Mesenchymal stem cell (in vitro differentiated cells and primary cell): Measurements from ENCODE around the gene PCDH19.

Experiments
- DNase-seq: peaks from one replicate; pipeline ENCODE4 v3.0.0-alpha.2; 2013
- H2AFZ ChIP-seq: one replicate; pipeline ENCODE4 v1.6.1; 2013; ENCODE audit warnings: low read depth, mild to moderate bottlenecking, control low read depth, inconsistent platforms, low read length, moderate library complexity
- H2AK5ac ChIP-seq: 2 replicates; pipeline ENCODE4 v1.6.1; 2013; ENCODE audit warnings: low read length, moderate library complexity, mild to moderate bottlenecking, inconsistent platforms; ENCODE audit not compliant: severe bottlenecking
- H2BK120ac ChIP-seq: one replicate; pipeline ENCODE4 v1.6.1; 2013; ENCODE audit warnings: low read depth, mild to moderate bottlenecking, inconsistent platforms, low read length, moderate library complexity
- H2BK12ac ChIP-seq, 2 experiments: one replicate each; pipeline ENCODE4 v1.6.1; 2013; ENCODE audit warnings: inconsistent platforms in 2 of 2, low read length in 2 of 2, mild to moderate bottlenecking in 2 of 2, moderate library complexity in 2 of 2, control low read depth in 1 of 2
- H2BK15ac ChIP-seq: one replicate; pipeline ENCODE4 v1.6.1; 2013; ENCODE audit warnings: mild to moderate bottlenecking, low read depth, inconsistent platforms; ENCODE audit not compliant: poor library complexity, severe bottlenecking
- H2BK5ac ChIP-seq: 2 replicates; pipeline ENCODE4 v1.6.1; 2013; ENCODE audit warnings: low read depth, mild to moderate bottlenecking, low read length, control low read depth, inconsistent platforms; ENCODE audit not compliant: poor library complexity, severe bottlenecking
- H3K14ac ChIP-seq, 2 experiments: one replicate each; pipeline ENCODE4 v1.6.1; 2013; ENCODE audit warnings: inconsistent platforms in 2 of 2, low read length in 2 of 2, control low read depth in 1 of 2, mild to moderate bottlenecking in 1 of 2, moderate library complexity in 1 of 2
- H3K18ac ChIP-seq, 2 experiments: one replicate each; pipeline ENCODE4 v1.6.1; 2013; ENCODE audit warnings: inconsistent platforms in 2 of 2, low read length in 2 of 2, control low read depth in 1 of 2, low read depth in 1 of 2, mild to moderate bottlenecking in 1 of 2
- H3K23ac ChIP-seq, 2 experiments: one replicate each; pipeline ENCODE4 v1.6.1; 2013; ENCODE audit warnings: inconsistent platforms in 2 of 2, low read length in 2 of 2, mild to moderate bottlenecking in 2 of 2, moderate library complexity in 2 of 2, control low read depth in 1 of 2
- H3K27ac ChIP-seq: 2 replicates; pipeline ENCODE4 v1.5.1; 2013; ENCODE audit warnings: mild to moderate bottlenecking, moderate library complexity, low read length, control low read depth, inconsistent platforms; ENCODE audit not compliant: poor library complexity, severe bottlenecking
- H3K27me3 ChIP-seq, 2 experiments: 2 replicates each; pipeline versions ENCODE4 v1.6.1 to v1.7.0; 2013; ENCODE audit warnings: low read length in 2 of 2, mild to moderate bottlenecking in 2 of 2, moderate library complexity in 2 of 2, control low read depth in 1 of 2, inconsistent platforms in 1 of 2; ENCODE audit not compliant: control insufficient read depth in 1 of 2, insufficient read depth in 1 of 2
- H3K36me3 ChIP-seq, 2 experiments: 2 replicates each; pipeline versions ENCODE4 v1.6.1 to v1.7.0; 2013; ENCODE audit warnings: low read length in 2 of 2, control low read depth in 1 of 2, inconsistent platforms in 1 of 2, low read depth in 1 of 2, mild to moderate bottlenecking in 1 of 2; ENCODE audit not compliant: insufficient read depth in 2 of 2, control insufficient read depth in 1 of 2
- H3K4ac ChIP-seq, 2 experiments: one replicate each; pipeline ENCODE4 v1.6.1; 2013; ENCODE audit warnings: inconsistent platforms in 2 of 2, low read length in 2 of 2, mild to moderate bottlenecking in 2 of 2, moderate library complexity in 2 of 2, control low read depth in 1 of 2, low read depth in 1 of 2
- H3K4me1 ChIP-seq: 2 replicates; pipeline ENCODE4 v1.6.1; 2013; ENCODE audit warnings: low read depth, low read length, control low read depth; ENCODE audit not compliant: control insufficient read depth, insufficient read depth
- H3K4me2 ChIP-seq: 2 replicates; pipeline ENCODE4 v1.6.1; 2013; ENCODE audit warnings: low read length, mild to moderate bottlenecking, inconsistent platforms; ENCODE audit not compliant: poor library complexity, severe bottlenecking
- H3K4me3 ChIP-seq, 2 experiments: 2 replicates each; pipeline versions ENCODE4 v1.5.1 to v1.7.0; 2013; ENCODE audit warnings: low read length in 2 of 2, mild to moderate bottlenecking in 2 of 2, control low read depth in 1 of 2, low read depth in 1 of 2; ENCODE audit not compliant: insufficient read depth in 1 of 2
- H3K79me1 ChIP-seq: replicated peaks from 2 replicates; pipeline ENCODE4 v1.6.1; 2013; ENCODE audit warnings: mild to moderate bottlenecking, control low read depth, low read length, inconsistent platforms; ENCODE audit not compliant: poor library complexity, severe bottlenecking
- H3K9ac ChIP-seq: 2 replicates; pipeline ENCODE4 v1.7.0; 2013; ENCODE audit warnings: mild to moderate bottlenecking, low read length, moderate library complexity
- H3K9me3 ChIP-seq: 2 replicates; pipeline ENCODE4 v1.7.0; 2013; ENCODE audit warnings: mild to moderate bottlenecking, low read length; ENCODE audit not compliant: control insufficient read depth
- H4K8ac ChIP-seq: one replicate; pipeline ENCODE4 v1.6.1; 2013; ENCODE audit warnings: inconsistent platforms, mild to moderate bottlenecking, low read length, moderate library complexity
- H4K91ac ChIP-seq: one replicate; pipeline ENCODE4 v1.6.1; 2013; ENCODE audit warnings: mild to moderate bottlenecking, low read length, inconsistent platforms
- WGBS: methylation state at CpG from one replicate; pipeline ENCODE4 v1.1.7; 2013; ENCODE audit warnings: mixed read lengths; 5-methylcytosine and 5-hydroxymethylcytosine counted together

The PCDH19 gene

DNA sequence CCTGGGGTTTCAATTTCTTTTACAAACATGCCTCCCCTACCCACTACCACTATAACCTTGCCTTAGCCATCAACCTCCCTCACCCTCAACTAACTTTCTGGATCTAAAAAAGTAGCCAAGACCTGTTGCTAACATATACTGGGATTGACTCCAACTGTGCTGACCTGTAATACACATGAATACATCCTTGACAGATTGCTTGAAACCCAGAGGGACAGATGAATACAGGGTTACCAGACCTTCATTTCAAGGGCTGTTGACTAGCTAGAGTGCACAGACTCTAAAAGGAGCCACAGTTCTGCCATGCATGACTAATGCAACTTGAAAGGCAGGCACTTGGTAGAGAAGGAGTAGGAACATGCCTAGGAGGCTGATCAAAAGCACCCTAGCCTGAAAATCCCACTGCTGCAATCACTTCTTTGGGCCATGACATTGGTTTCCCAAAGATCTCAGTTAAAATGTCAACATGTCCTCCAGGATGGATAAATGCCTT lies 121.0 kb downstream of the PCDH19 start:
- no peaks in the 10 kb centered on the region for H3K36me3 ChIP-seq
- H3K27ac ChIP-seq, result no peak overlapping the region
- DNase-seq, result no peak
- H3K9me3 ChIP-seq, result no peaks in the 10 kb centered on the region
- no peaks in the 10 kb centered on the region for H3K4me1 ChIP-seq
- H2BK12ac ChIP-seq, result no peak overlapping the region
- no peak overlapping the region for H4K8ac ChIP-seq
- H4K91ac ChIP-seq, result no peak overlapping the region
- H3K14ac ChIP-seq, result no peak overlapping the region
- H2AK5ac ChIP-seq, result no peak overlapping the region
- H3K18ac ChIP-seq, result no peak overlapping the region
- H3K79me1 ChIP-seq, result no peaks in the 10 kb centered on the region
- no peak overlapping the region for H2BK15ac ChIP-seq
- no peak overlapping the region for H3K4me2 ChIP-seq
- no peak overlapping the region for H3K23ac ChIP-seq
- no peak overlapping the region for H3K4me3 ChIP-seq
- no peak overlapping the region for H2AFZ ChIP-seq
- H2BK5ac ChIP-seq, result no peak overlapping the region
- H2BK120ac ChIP-seq, result no peak overlapping the region
- H3K4ac ChIP-seq, result no peak overlapping the region
- no peak overlapping the region for H3K9ac ChIP-seq
- H3K27me3 ChIP-seq, result peaks cover 0 to 38% of the 10 kb centered on the region in 2 experiments

DNA sequence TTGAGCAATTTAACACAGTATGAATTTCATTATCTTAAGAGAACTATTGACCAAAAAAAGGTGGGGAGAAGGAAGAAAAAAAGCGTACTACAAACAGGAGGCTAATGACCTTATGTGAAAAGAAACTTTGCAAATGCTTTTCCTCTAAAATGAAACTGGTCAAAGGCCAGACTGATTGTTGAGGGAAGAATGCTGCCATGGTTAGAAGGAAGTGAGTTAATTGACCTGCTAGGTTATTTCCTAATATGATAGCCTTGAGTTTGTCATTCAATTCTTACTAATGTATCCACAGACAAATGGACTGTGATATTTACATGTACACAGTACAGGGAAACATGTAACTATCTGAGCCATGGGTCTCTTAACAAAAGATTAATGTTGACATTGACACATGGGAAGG lies 132.8 kb downstream of the PCDH19 start:
- Histone ChIP-seq H4K91ac (no peak overlapping the region), H2AK5ac (no peak overlapping the region), H3K9ac (no peak overlapping the region), H3K14ac (no peak overlapping the region), H2AFZ (no peak overlapping the region), H2BK12ac (no peak overlapping the region), H3K4me3 (no peak overlapping the region), H3K23ac (no peak overlapping the region), H3K4me2 (no peak overlapping the region), H3K27me3 (no peaks in the 10 kb centered on the region), H2BK120ac (no peak overlapping the region), H3K4ac (no peak overlapping the region), H2BK5ac (no peak overlapping the region), H3K18ac (no peak overlapping the region), H3K9me3 (peaks cover 4% of the 10 kb centered on the region), H3K79me1 (no peaks in the 10 kb centered on the region), H3K36me3 (no peaks in the 10 kb centered on the region), H3K27ac (no peak overlapping the region), H2BK15ac (no peak overlapping the region), H3K4me1 (no peaks in the 10 kb centered on the region), H4K8ac (no peak overlapping the region)
- WGBS, result 80% methylated on average over 1 of the region's 1 CpG
- no peak for DNase-seq

- no peak overlapping the region for H2BK15ac ChIP-seq
- no peaks in the 10 kb centered on the region for H3K9me3 ChIP-seq
- no peak overlapping the region for H3K9ac ChIP-seq
- no peak overlapping the region for H3K23ac ChIP-seq
- no peak overlapping the region for H2BK12ac ChIP-seq
- no peak overlapping the region for H3K4me3 ChIP-seq
- no CpG with 5 or more reads among the region's 3 CpGs for WGBS
- H4K8ac ChIP-seq, result no peak overlapping the region
- no peaks in the 10 kb centered on the region for H3K36me3 ChIP-seq
- H4K91ac ChIP-seq, result no peak overlapping the region
- no peak overlapping the region for H2BK5ac ChIP-seq
- no peak overlapping the region for H2AK5ac ChIP-seq
- H3K79me1 ChIP-seq, result no peaks in the 10 kb centered on the region
- no peak overlapping the region for H3K4ac ChIP-seq
- H3K4me1 ChIP-seq, result no peaks in the 10 kb centered on the region
- no peak overlapping the region for H2AFZ ChIP-seq
- no peak for DNase-seq
- H3K27me3 ChIP-seq, result no peaks in the 10 kb centered on the region
- no peak overlapping the region for H3K14ac ChIP-seq
- H3K27ac ChIP-seq, result no peak overlapping the region
- no peak overlapping the region for H3K18ac ChIP-seq
- no peak overlapping the region for H3K4me2 ChIP-seq
- no peak overlapping the region for H2BK120ac ChIP-seq
These were observed 135.2 kb downstream of the PCDH19 start for GRCh38 chrX:100274916-100275315.

- H3K36me3 ChIP-seq, result no peaks in the 10 kb centered on the region
These were observed 144.9 kb downstream of the PCDH19 start for GRCh38 chrX:100265179-100265578.

More at GRCh38 chrX:100265179-100265578, 144.9 kb downstream of the PCDH19 start:
- no peak overlapping the region for H3K23ac ChIP-seq
- no peak overlapping the region for H3K9ac ChIP-seq
- H2AFZ ChIP-seq, result no peak overlapping the region
- no peak overlapping the region for H3K18ac ChIP-seq
- no peak overlapping the region for H3K4me3 ChIP-seq
- no peaks in the 10 kb centered on the region for H3K9me3 ChIP-seq
- no peak overlapping the region for H4K8ac ChIP-seq
- no peak overlapping the region for H4K91ac ChIP-seq
- H2BK5ac ChIP-seq, result no peak overlapping the region
- no peak overlapping the region for H3K27ac ChIP-seq
- H2BK12ac ChIP-seq, result no peak overlapping the region
- DNase-seq, result no peak
- no peak overlapping the region for H3K4ac ChIP-seq
- no peaks in the 10 kb centered on the region for H3K79me1 ChIP-seq
- H2AK5ac ChIP-seq, result no peak overlapping the region
- H3K4me1 ChIP-seq, result no peaks in the 10 kb centered on the region
- no peak overlapping the region for H3K14ac ChIP-seq
- H2BK15ac ChIP-seq, result no peak overlapping the region
- no peak overlapping the region for H3K4me2 ChIP-seq
- no peak overlapping the region for H2BK120ac ChIP-seq
- peaks cover 0 to 17% of the 10 kb centered on the region in 2 experiments for H3K27me3 ChIP-seq
